Ramos (cell line): ENCODE data around the gene DNASE1L1.
"Not testable (repeated sequence)": the region's sequence is repeated elsewhere in the genome, so short reads cannot be mapped to it uniquely, and the experiment has no call there.

Experiments used
- in situ Hi-C: fragments of 300-500 bp; cut with MboI; formaldehyde crosslinking; loops from one replicate; pipeline ENCODE4 v1.14.3; 2022; ENCODE audit warnings: low sequenced_read_pairs; ENCODE audit not compliant: unreplicated experiment

The DNASE1L1 gene

GRCh38 chrX:154412468-154412867, 3.4 kb upstream of the DNASE1L1 start:
- in situ Hi-C loops: loop anchor here (25.0 kb wide), 1 partner anchor 125 kb away; the partner anchor contains the start of genes G6PD and IKBKG

GRCh38 chrX:154411981-154412340, 2.9 kb upstream of the DNASE1L1 start:
- in situ Hi-C loops: loop anchor here (25.0 kb wide), 1 partner anchor 125 kb away; the partner anchor contains the start of genes G6PD and IKBKG

- in situ Hi-C loops: loop anchor here (25.0 kb wide), 1 partner anchor 129 kb away; the partner anchor contains the start of genes G6PD and IKBKG
Observed at GRCh38 chrX:154408659-154409221, 314 bp downstream of the DNASE1L1 start.

- in situ Hi-C loops: loop anchor here (25.0 kb wide), 1 partner anchor 133 kb away; the partner anchor contains the start of genes G6PD and IKBKG
Observed at GRCh38 chrX:154404625-154405192, 4.3 kb downstream of the DNASE1L1 start.

GRCh38 chrX:154403858-154404257, 5.2 kb downstream of the DNASE1L1 start:
- in situ Hi-C loops: loop anchor here (25.0 kb wide), 1 partner anchor 133 kb away; the partner anchor contains the start of genes G6PD and IKBKG

DNA sequence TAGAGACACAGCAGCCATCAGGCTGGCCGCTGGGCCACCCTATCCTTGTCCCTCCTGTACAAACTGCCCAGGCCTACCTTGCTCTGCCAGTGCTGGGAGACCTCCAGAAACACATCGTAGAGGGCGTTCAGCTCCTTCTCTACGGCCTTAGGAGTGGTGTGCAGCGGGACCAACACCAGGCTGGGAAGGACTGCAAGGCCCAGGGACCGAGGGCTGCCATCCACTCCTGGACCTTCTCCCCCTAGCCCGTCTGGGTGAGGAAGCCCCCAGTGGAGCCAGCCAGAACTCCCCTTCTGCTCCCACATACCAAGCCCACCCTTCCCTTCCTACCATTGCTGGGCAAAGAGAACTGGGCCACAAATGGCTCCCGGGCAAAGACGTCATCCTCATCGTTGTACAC, 5.9 kb downstream of the DNASE1L1 start:
- in situ Hi-C loops: loop anchor here (25.0 kb wide), 1 partner anchor 134 kb away; the partner anchor contains the start of genes G6PD and IKBKG

GRCh38 chrX:154402622-154403127, 6.4 kb downstream of the DNASE1L1 start:
- in situ Hi-C loops: loop anchor here (25.0 kb wide), 1 partner anchor 135 kb away; the partner anchor contains the start of genes G6PD and IKBKG

- in situ Hi-C loops: loop anchor here (25.0 kb wide), 1 partner anchor 135 kb away; the partner anchor contains the start of genes G6PD and IKBKG
Observed at GRCh38 chrX:154401918-154402621, 7.0 kb downstream of the DNASE1L1 start.

DNA sequence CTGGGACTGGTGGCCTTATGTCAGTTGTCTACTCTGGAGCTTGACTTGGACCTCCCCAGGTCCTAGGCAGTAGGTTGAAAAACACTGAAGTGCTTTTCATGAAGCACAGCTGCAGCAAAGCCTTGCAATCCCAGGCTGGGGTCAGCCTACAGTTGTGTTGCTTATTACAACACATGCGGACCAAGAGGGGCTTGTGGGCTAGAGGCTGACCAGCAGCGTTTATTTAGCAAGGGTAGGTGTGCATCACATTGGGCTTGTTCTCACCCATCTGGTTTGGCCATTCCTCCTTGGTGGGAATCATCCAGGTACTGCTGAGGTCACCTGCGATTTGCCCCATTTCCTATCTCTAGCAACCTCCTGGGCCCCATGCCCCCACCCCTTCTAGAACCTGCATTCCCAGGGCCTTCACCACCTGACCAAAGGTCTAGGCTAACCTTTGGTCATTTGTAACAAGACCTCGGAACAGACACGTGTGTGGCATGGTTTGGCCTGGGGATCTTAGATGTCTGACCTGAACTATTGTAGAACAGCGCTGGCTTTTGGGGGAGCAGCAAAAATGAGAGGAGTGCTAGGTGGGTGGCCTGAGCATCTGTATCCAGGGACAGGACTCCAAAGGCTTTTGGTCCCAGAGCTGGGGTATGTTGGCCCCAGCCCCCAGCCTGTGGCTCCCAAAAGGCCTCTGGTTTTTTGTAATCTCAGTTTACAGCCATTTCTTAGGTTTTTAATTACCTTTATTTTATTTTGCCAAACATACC, 7.8 kb downstream of the DNASE1L1 start:
- in situ Hi-C loops: loop anchor here (25.0 kb wide), 1 partner anchor 136 kb away; the partner anchor contains the start of genes G6PD and IKBKG

GRCh38 chrX:154400369-154400817, 8.7 kb downstream of the DNASE1L1 start:
- in situ Hi-C loops: loop anchor here (25.0 kb wide), 1 partner anchor 137 kb away; the partner anchor contains the start of genes G6PD and IKBKG

DNA sequence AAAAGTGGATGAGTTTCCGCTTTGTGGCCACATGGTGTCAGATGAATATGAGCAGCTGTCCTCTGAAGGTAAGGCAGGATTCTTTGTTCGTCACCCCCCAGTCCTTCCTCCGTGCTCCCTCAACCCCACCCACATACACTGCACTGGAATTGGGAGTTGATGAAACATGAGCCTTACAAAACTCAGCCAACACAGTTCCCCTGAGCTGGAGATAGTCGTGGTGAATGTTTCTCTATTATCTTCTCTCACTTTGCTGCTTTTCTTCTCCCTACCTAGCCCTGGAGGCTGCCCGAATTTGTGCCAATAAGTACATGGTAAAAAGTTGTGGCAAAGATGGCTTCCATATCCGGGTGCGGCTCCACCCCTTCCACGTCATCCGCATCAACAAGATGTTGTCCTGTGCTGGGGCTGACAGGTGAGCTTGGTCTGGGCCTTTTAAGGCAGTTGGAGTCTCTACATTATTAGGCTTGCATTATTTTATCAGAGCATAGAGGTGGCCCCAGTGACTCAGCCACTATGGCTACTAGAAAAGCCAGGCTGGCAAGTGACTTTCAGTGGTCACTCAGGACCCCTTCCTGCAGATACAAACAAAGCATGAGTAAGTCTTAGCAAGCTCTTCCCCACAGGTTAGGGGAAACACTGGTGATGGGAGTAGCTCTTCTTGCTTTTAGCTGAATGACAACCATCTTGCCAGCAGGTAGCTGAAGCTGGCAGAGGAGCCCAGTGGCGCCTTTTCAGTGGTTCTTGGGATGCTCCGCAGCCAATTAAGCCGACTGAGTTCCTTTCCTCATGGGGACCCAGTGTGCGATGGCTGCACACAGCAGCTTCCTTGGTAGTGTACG, 9.3 kb downstream of the DNASE1L1 start:
- in situ Hi-C loops: loop anchor here (25.0 kb wide), 1 partner anchor 138 kb away; the partner anchor contains the start of genes G6PD and IKBKG

DNA sequence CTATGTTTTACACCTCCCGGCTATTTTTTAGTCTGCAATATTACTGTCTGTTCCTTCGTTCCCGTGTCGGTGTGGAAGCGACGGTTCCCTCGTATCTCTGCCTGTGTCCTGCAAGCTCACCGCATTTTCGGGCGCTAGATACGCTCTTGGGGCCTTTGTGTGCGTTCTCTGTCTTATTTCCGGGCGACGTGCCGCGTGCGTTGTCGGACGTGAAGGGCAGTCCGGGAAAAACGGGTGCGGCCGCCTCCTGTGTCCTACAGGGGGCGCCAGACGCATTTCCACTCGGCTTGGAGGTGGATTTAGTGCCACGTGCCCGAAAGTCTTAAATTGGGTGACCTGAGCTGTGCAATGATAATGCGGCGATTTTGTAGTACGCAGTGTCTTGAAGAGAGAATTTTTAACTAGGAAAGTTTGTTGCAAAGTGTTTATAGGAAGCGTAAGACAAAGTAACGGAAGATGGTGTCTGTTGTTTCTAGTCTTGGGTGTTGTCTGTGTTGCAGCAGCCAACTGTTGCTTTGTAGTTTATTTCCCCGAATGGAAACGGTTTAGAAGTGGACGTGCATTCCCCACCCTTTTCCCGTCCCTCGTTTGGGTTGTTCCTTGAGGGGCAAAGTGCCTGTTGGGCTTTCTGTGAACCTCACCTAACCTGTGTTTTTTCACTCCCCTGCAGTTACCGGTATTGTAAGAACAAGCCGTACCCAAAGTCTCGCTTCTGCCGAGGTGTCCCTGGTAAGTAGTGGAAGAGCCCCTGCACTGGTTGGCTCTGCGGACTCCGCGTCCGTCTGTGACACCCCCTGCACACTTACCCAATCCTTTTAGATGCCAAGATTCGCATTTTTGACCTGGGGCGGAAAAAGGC, 10.2 kb downstream of the DNASE1L1 start:
- in situ Hi-C loops: no loop called here

DNA sequence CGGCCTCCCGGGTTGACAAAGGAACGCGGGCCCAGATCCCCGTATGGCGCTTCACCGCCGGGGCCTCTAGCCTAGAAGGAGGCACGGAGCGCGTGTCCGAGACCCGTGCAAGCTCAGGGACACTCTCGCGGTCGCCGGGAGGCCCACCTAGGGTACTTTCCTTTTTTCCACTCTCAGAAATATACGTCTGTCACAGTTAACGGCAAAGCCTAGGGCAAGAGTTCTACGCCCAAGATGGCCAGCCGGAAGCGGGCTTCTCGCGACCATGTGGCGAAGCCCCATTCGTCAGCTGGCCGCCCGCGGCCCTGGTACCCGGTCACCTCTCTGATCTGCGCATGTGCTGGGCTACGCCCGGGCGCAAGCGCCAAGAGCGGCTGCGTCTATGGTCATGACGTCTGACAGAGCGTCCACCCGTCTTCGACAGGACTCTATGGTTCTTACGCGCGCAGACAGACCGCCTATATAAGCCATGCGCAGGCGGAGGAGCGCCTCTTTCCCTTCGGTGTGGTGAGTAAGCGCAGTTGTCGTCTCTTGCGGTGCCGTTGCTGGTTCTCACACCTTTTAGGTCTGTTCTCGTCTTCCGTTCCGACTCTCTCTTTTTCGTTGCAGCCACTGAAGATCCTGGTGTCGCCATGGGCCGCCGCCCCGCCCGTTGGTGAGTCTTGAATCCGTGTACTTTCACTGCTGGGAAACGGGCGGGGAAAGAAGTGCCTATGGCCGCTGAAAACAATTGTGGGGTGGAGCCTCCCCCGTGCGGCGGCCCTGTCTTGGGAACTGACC, 11.0 kb downstream of the DNASE1L1 start, which contains the start of gene RPL10:
Gene RPL10, plus strand, starts transcription at position 490 of the 780 bp plus-strand sequence. Its CDS starts 143 bp downstream, at position 633.
- in situ Hi-C loops: no loop called here

DNA sequence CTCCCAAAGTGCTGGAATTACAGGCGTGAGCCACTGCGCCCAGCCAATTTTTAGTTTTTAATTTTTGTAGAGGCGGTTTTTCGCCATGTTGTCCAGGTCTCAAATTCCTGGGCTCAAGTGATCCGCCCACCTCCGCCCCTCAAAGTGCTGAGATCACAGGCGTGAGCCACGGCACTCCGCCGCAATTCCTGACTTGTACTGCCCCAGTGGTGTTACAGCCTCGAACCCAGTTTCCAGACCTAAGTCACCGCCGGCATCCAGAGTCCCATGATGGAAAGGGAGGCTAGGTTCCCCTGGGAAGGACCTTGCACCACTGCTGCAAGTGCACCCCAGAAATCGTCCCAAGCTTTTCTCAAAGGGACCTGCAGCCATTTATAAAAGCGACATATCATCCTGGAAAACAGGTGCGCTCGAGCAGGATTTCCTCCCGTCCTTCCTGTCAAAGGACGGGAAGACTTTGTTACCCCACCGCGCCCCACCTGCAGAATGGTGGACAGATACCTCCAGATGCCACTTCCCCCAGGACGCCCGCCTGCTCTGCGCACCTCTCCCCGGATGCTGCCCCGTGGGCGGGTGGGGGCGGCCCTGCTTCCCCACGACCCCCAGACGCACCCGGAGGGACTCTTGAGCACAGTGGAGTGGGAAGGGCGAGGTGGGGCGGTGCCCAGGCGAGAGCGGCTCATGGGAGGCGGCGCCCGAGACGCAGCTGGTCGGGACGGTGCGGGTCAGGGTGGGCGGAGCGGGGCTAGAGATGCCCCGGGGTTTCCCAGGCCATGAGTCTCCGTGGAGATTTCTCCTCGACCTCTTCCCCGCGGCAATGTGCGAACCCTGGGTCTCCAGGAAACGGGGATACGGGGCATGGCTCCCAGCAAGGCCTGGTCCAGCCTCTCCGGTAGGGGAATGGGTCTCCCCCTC, 11.8 kb downstream of the DNASE1L1 start:
- in situ Hi-C loops: no loop called here

DNA sequence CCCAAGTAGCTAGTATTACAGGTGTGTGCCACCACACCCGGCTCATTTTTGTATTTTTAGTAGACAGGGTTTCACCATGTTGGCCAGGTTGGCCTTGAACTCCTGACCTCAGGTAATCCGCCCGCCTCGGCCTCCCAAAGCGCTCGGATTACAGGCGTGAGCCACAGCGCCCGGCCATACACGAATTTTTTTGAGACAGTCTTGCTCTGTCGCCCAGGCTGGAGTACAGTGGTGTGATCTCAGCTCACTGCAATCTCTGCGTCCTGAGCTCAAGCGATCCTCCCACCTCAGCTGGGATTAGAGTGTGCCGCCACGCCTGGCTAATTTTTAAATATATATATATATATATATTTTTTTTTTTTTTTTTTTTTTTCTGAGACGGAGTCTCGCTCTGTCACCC, 12.7 kb downstream of the DNASE1L1 start:
- in situ Hi-C loops: not testable (repeated sequence)
